Posterior vena cava (tissue), 2 donors: Measurements from ENCODE around the gene C2CD5. TPM values are rescaled to one million over a fixed set of nuclear protein-coding genes. Genes with fewer than 3 reads are reported as not detected.
"Not testable (repeated sequence)": the region's sequence is repeated elsewhere in the genome, so short reads cannot be mapped to it uniquely, and the experiment has no call there.

Experiments
- DNase-seq: peaks from one replicate; pipeline ENCODE4 v3.0.0-alpha.2; 2020; ENCODE audit warnings: low spot score
- intact Hi-C, 2 donors: fragments of 100-400 bp; cut with DNase I; formaldehyde crosslinking; loops; one replicate each; pipeline versions ENCODE4 v1.14.1 to v1.14.2; 2022 to 2023
- long read RNA-seq, 2 donors: library from polyadenylated mRNA; unstranded; transcript quantifications; one replicate each; pipeline ENCODE4 v2.0.0, GENCODE V29; 2020 to 2021
- total RNA-seq, 2 donors: library from RNA; stranded (reverse); fragmentation: NEBNext Ultra II Directional; extraction: Animal tissue kit (Norgen Biotek cat#: 25700); gene quantifications; one replicate each; pipeline ENCODE4 v1.2.1, GENCODE V29; 2021
- donor health status: DM: yes; HTN: yes; CAD: no.
- donor health status: DM: yes; HTN: yes; CAD: no.

Gene C2CD5
- total RNA-seq, result 10 to 100 TPM; 31.0 to 34.7 TPM
- long read RNA-seq, donor 1, partial matches to known transcripts, result 4 of 8 reads
- long read RNA-seq, donor 1, other reads (novel, unspliced or antisense), result 3 of 8 reads
- long read RNA-seq, donor 2, partial matches to known transcripts, result 1 of 3 reads
- long read RNA-seq, donor 2, other reads (novel, unspliced or antisense), result 2 of 3 reads

DNA sequence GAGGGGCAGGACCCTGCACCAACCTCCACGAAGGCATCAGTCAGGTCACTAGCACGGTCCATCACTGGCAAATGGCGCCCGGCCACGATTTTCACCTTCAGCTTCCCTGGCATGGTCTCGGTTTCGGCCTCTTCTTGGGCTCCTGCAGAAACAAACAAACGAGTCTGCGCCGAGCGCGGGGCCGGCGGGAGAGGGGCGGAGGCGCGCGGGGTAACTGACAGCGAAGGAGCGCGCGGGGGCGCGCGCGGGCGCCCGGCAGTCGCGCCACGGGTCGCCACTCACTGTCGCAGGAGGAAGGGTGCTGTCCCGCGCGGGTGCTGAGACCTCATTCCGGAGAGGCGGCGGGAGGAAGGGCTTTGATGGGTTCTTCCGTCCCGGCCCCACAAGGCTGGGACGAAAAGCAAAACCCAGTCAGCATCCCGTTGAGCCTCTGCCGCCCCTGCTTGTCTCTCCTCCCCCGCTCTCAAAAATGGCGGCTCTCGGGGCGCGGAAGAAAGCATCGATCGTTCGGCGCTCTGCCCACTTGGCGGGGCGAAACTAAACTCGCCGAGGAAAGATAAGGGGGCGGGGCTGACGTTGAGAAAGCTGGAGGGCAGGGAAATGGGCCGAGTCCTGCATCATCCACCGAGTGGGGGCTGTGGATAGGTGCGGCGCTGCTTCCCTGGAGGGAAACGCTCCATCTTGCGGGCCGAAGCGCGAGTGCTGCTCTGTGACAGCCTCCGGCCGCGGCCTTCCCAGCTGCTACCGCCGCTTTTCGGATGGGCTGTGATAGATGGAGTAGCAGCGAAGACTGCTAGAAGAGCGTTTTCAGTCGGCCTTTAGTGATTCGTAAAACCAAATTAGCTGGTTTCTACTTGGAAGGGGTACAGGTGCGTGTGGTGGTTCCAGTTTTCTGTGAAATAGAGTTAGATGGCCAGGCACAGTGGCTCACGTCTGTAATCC lies at the start of gene C2CD5:
Gene C2CD5 (minus strand): TSS at position 505 of the 942 bp plus-strand sequence. CDS start 392 bp downstream, at position 113.
- DNase-seq, result peak; percentile 99

DNA sequence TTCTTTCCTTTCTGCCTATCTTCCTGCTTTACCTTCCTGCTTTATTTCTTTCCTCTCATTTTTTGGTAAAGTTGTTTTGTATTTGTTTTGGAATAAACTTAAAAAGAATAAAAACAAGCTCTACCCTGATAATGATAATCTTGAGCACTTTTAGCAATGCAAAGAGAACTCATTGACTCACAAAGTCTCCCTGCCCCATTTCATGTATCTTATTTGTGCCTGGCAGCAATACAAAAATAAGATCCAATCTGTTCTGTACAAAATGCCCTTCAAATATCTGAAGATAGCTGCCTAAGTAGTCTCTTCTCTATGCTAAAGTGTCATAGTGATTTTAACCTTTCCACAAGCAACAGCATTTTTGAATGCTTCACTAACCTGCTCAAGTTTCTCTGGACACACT lies 49.5 kb upstream of the C2CD5 start:
- DNase-seq, result no peak
- intact Hi-C loops, result no loop called here

More for the DNA sequence above, at the start of gene C2CD5:
- intact Hi-C loops, result loop anchor here (10.0 kb wide), 1 partner anchor 80 kb away; the partner anchor contains the start of gene ETNK1 (in 2 of the 2)

DNA sequence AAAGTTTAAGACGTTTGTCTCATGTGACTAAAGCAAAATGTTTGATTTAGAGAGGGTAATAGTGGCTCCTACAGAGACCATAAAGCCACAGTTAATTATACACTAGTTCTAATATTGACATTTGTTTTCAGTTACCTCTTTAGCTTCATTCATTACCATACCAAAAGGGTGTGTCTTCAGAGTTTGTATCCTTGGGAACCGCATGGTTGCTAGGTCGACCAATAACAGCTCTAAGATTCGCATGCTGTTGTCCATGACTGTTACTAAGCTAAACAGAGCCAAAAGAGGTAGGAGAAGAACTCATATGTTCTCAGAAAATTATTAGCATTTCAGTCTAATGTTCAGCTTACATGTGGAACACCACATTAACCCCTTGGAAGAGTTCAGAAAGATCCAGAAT lies 44.5 kb upstream of the C2CD5 start:
- intact Hi-C loops, result no loop called here
- no peak for DNase-seq

GRCh38 chr12:22578328-22578727 lies 34.0 kb upstream of the C2CD5 start:
- no peak for DNase-seq
- intact Hi-C loops, result no loop called here

DNA sequence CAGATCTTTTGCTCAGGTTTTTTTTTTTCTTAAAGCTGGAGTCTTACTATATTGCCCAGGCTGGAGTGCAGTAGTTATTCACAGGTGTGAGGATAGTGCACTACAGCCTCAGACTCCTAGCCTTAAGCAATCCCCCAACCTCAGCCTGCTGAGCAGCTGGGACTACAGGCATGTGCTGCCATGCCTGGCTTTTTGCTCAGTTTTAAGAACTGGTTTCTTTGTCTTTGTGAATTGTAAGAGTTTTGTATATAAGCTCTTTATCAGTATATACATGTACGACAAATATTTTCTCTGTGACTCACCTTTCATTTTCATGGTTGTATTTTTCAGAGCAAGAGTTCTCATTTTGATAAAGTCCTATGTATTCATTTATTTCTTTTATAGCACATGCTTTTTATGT lies 33.3 kb upstream of the C2CD5 start:
- DNase-seq, result no peak
- intact Hi-C loops, result no loop called here

- no peak for DNase-seq
- intact Hi-C loops, result no loop called here
Measured at GRCh38 chr12:22576473-22576872, 32.1 kb upstream of the C2CD5 start.

GRCh38 chr12:22576065-22576464 lies 31.7 kb upstream of the C2CD5 start:
- DNase-seq, result no peak
- intact Hi-C loops, result no loop called here

DNA sequence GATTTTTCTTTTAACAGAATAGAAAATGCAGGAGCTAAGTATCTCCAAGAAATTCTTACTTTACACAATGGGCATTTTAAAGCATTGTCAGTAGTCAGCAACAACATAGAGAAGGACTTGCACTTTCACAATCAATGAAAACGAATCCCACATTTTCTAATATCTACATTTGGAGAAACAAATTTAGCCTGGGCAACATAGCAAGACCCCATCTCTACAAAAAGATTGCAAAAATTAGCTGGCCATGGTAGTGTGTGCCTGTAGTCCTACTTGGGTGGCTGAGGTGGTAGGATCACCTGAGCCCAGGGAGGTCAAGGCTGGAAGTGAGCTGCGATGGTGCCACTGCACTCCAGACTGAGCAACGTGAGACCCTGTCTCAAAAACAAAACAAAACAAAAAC lies 30.6 kb upstream of the C2CD5 start:
- intact Hi-C loops, result no loop called here

DNA sequence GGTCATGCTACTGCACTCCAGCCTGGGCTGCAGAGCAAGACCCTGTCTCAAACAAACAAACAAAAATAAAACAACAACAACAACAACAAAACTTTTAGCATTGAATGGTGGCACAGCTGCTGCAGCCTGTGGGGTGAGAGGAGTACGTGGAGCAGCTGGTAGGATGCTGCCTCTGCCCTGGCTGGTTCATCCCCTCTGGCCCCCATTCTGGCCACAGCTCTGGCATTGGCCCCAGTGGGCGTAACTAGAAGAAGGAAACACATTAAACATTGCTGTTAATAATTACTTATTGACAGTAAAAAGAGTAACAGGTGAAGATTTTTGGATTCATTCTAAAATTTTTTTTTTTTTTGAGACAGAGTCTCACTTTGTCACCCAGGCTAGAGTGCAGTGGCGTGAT lies 28.8 kb upstream of the C2CD5 start:
- no peak for DNase-seq
- intact Hi-C loops, result no loop called here

More for the DNA sequence above, 30.6 kb upstream of the C2CD5 start:
- no peak for DNase-seq

GRCh38 chr12:22569253-22569652 lies 24.9 kb upstream of the C2CD5 start:
- intact Hi-C loops, result loop anchor here in 1 of 2 donors (5.0 kb wide), 1 partner anchor 1983 kb away; no protein-coding TSS in a partner anchor
- DNase-seq, result no peak

DNA sequence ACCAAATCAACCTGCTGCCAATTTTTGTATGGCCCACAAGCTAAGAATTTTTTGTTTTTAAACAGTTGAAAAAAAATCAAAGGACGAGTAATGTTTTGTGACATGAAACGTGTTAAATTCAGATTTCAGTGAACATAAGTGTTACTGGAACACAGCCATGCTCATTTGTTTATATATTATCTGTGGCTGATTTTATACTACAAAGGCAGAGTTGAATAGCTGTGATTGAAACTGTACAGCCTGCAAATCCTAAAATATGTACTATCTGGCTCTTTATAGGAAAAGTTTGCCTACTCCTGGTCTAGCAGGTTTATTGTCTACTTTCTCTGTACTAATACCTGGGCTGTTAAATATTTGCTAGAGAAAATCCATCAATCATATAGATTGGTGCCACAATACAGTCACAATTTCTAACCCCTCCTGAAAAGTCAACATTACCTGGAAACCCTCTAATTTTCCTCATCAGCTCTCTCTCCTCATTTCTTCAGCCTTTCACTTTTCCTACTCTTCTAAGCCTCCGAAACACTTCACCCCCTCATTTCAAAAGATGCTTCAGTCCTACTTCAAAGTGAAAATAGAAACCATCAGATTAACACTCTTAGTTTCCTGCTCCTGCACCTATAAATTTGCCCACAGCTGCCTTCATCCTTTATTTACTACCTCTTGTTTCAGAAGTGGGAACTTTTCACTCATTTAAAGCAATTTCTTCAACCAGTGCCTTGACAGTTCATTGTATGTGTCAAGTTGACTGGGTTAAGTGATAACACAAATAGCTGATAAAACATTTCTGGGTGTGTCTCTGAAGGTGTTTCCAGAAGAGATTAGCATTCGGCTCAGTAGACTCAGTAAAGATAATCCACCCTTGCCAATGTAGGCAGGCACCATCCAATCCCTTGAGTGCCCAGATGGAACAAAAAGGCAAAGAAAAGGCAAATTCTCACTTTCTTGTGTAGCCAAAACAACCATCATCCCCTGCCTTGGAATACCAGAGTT lies 18.0 kb upstream of the C2CD5 start:
- intact Hi-C loops, result no loop called here
- no peak for DNase-seq

DNA sequence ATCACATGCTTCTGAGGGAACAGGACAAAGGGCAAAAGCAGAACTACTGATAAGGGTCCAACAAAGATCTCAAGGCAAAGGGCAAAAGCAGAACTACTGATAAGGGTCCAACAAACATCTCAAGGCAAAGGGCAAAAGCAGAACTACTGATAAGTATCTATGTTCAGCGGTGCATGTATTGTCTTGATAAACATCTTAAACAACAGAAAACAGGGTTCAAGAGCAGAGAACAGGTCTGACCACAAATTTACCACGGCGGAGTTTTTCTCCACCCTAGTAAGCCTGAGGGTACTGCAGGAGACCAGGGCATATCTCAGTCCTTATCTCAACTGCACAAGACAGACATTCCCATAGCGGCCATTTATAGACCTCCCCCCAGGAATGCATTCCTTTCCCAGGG lies 10.4 kb upstream of the C2CD5 start:
- DNase-seq, intact Hi-C loops: not testable (repeated sequence)

DNA sequence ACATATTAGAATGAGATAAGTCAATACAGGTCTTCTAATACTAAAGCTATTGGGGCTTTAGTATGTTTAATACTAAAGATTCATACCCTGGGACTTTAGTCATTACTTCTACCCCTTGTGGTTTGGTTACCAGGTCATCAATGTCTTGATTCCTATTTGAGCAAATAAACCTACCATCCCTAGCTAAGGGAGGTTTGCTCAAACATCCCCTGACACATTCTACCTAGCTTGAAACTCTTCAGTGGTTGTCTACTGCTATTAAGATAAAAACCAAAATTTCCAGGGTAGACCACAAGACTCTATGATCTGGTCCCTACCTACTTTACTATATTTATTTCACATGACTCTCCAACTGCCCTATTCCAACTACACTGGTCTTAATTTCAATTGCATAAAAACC lies 7.3 kb upstream of the C2CD5 start:
- DNase-seq, result no peak
- intact Hi-C loops, result no loop called here

DNA sequence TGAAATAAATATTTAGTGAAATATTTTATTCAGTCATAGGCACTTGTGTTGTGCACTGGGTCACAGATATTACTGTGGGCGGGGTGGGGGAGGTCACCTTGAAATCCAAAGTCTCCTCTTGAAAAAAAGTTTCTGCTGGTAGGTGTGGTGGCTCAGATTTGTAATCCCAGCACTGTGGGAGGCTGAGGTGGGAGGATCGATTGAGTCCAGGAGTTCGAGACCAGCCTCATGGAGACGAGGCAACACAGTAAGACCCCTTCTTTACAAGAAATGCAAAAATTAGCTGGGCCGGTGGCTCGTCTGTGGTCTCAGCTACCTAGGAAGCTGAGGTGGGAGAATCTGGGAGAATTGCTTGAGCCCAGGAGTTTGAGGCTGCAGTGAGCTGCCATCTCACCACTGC lies 913 bp upstream of the C2CD5 start:
- intact Hi-C loops, result loop anchor here (10.0 kb wide), 1 partner anchor 80 kb away; the partner anchor contains the start of gene ETNK1 (in 2 of the 2)

DNA sequence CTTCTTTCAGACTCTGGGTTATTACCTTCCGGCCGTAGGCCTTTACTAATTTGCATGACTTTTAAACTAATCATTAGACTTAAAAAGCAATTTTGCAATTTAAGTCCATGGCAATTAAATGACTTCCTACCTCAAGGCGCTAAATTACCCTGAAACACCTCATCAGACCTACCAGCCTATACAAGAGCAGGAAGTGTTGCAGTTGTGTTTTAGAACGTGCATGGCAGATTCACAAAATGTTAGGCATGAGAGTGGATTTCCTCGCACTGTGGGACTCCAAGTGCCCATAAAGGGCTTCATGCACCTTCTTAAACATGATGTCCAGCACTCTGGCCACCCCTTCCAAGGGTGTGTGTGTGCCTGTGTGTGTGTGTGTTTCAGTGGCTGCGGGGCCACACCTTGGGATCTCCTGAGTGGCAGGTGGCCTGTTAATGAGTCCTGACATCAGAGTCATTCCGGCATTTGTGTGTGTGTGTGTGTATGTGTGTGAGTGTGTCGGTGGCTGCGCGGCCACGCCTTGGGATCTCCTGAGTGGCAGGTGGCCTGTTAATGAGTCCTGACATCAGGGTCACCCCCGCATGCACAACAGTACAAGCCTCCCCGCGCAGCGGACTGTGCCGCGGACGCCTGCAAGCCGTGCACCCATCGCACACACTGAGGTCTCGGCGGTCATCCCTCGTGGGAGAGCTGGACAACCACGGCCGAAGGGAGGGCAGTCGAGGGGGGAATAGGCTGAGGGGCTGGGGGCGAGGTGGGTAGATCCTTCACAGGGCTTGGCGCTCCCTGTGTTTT lies 900 bp downstream of the C2CD5 start:
- peak; percentile 85 for DNase-seq
- intact Hi-C loops, result loop anchor here (10.0 kb wide), 1 partner anchor 81 kb away; the partner anchor contains the start of gene ETNK1 (in 2 of the 2)

More for the DNA sequence above, 913 bp upstream of the C2CD5 start:
- no peak for DNase-seq

DNA sequence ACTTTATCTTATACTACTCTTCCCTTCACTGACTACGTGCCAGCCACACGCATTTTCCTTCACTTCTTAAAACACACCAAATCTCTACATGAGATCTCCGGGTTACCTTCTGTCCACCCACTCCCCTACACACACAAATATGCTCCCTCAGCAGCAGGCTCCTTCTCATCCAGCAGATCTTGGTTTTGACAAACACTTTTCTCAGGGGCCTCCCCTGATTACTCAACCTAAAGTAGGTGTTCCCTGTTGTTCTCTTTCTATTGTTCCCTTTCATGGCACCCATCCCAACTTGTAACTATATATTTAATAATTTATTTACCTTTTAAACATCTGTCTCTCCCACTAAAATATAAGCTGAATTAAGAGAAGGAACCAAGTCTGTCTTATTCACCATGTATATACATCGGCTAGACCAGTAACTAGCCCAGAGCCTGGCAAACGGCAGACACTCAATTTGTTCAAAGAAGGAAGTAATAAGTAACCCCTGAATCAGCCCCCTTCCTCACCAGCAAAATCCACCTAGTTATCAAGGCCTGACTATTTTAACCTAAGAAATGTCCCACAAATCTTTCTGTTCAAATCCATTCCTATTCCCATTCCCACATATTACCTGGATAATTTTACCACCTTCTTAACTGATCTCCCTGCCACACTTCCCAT lies 2.7 kb downstream of the C2CD5 start:
- DNase-seq, result no peak
- intact Hi-C loops, result loop anchor here (10.0 kb wide), 1 partner anchor 83 kb away; the partner anchor contains the start of gene ETNK1 (in 2 of the 2)

GRCh38 chr12:22539055-22539454 lies 5.3 kb downstream of the C2CD5 start:
- intact Hi-C loops, result no loop called here
- no peak for DNase-seq

- intact Hi-C loops, result no loop called here
- DNase-seq, result no peak
Measured at GRCh38 chr12:22538311-22538710, 6.0 kb downstream of the C2CD5 start.
